K562 (cell line): ENCODE measurements around the gene PALLD. TPM values are rescaled to one million over a fixed set of nuclear protein-coding genes. Genes with fewer than 3 reads are reported as not detected.

ENCODE experiments used
- CREBBP ChIP-seq: IDR thresholded peaks from one replicate; pipeline ENCODE4 v1.6.1; 2012; ENCODE audit warnings: low read depth, mild to moderate bottlenecking, control low read depth, inconsistent platforms, low read length
- ZKSCAN1 ChIP-seq: fragments of 150-350 bp; IDR thresholded peaks from 2 replicates; pipeline ENCODE4 v1.6.1; 2016; ENCODE audit warnings: low read depth, low read length
- ZNF318 ChIP-seq, 2 experiments: fragments of 450-650 bp; IDR thresholded peaks; 2 replicates each; pipeline ENCODE4 v1.6.1; 2016; ENCODE audit warnings: mild to moderate bottlenecking in 2 of 2, borderline replicate concordance in 1 of 2, low read depth in 1 of 2, moderate library complexity in 1 of 2
- polyA plus RNA-seq, 8 experiments: library from polyadenylated mRNA; depleted of rRNA in 4 of 8; stranded (reverse) in 5 of 8; unstranded in 3 of 8; fragments of >200 nt; fragmentation: Nextera tagmentation in 2 of 8; fragmentation: Illumina TruSeq in 1 of 8; extraction: Ambion mirVana in 2 of 8; extraction: Trizol in 1 of 8; gene quantifications; 2 replicates each; pipeline versions ENCODE4 v1.2.1 to v1.2.3, GENCODE V29; 2011 to 2014; ENCODE audit warnings: inconsistent platforms in 1 of 8, missing spikeins in 1 of 8
- total RNA-seq, 7 experiments: library from RNA; depleted of rRNA in 6 of 7; stranded (reverse); fragments of >200 nt in 6 of 7; fragmentation: Illumina TruSeq in 2 of 7; extraction: Trizol in 2 of 7; gene quantifications; 2 replicates each; pipeline versions ENCODE4 v1.2.1 to v1.2.3, GENCODE V29; 2011 to 2021; ENCODE audit warnings: low replicate concordance in 1 of 7

The PALLD gene
- total and polyA plus RNA-seq, 9 of the 15 experiments (the other 6 are each of a cell fraction or from before 2014, with no cell fraction given): 0.01 to 0.35 (median 0.06) TPM; not detected in 3

- TF ChIP-seq ZNF318 (IDR thresholded peaks at IDR 0.05; ENCODE audit: borderline replicate concordance in 1 of 2, low read depth in 1 of 2) (no peak), ZKSCAN1 (no peak), CREBBP (no peak)
These were observed 259.0 kb downstream of the PALLD start (continued) for GRCh38 chr4:168755598-168756477.
